SK-N-SH treated with all-trans-retinoic acid at 6 μM for 48 hours (cell line): Measurements from ENCODE around the gene PUM2.
"Not testable (repeated sequence)": the region's sequence is repeated elsewhere in the genome, so short reads cannot be mapped to it uniquely, and the experiment has no call there.

ENCODE experiments used
- BACH2 ChIP-seq: fragments of 250-450 bp; sonication (Bioruptor Pico); IDR thresholded peaks from 2 replicates; pipeline ENCODE4 v1.9.0; 2021; ENCODE audit warnings: mild to moderate bottlenecking, borderline replicate concordance
- ISL1 ChIP-seq: fragments of 250-450 bp; sonication (Bioruptor Pico); IDR thresholded peaks from 2 replicates; pipeline ENCODE4 v2.1.2; 2022; ENCODE audit warnings: mild to moderate bottlenecking, moderate library complexity
- PPARA ChIP-seq: fragments of 250-450 bp; sonication (Bioruptor Pico); IDR thresholded peaks from 2 replicates; pipeline ENCODE4 v1.5.0; 2020; ENCODE audit warnings: mild to moderate bottlenecking, borderline replicate concordance
- SNAI2 ChIP-seq: fragments of 250-450 bp; sonication (Bioruptor Pico); IDR thresholded peaks from 2 replicates; pipeline ENCODE4 v1.5.0; 2020; ENCODE audit warnings: mild to moderate bottlenecking, moderate library complexity
- TOX ChIP-seq: fragments of 250-450 bp; sonication (Bioruptor Pico); IDR thresholded peaks from 2 replicates; pipeline ENCODE4 v1.8.0; 2021; ENCODE audit warnings: mild to moderate bottlenecking, moderate library complexity, borderline replicate concordance
- ZC3H10 ChIP-seq: fragments of 250-450 bp; sonication (Bioruptor Pico); IDR thresholded peaks from 2 replicates; pipeline ENCODE4 v1.5.1; 2021; ENCODE audit warnings: mild to moderate bottlenecking, moderate library complexity
- ZFP3 ChIP-seq: fragments of 250-450 bp; sonication (Bioruptor Pico); IDR thresholded peaks from 2 replicates; pipeline ENCODE4 v1.5.0; 2020; ENCODE audit warnings: mild to moderate bottlenecking, moderate library complexity
- TF ChIP-seq, protein P1 (sequence below): fragments of 250-450 bp; sonication (Bioruptor Pico); IDR thresholded peaks from 2 replicates; pipeline ENCODE4 v1.5.1; 2020; ENCODE audit warnings: low read depth, mild to moderate bottlenecking, moderate library complexity
- TF ChIP-seq, protein P2 (sequence below): fragments of 250-450 bp; sonication (Bioruptor Pico); IDR thresholded peaks from 2 replicates; pipeline ENCODE4 v1.5.1; 2021; ENCODE audit warnings: mild to moderate bottlenecking, moderate library complexity
- TF ChIP-seq, protein P3 (sequence below): fragments of 250-450 bp; sonication (Bioruptor Pico); IDR thresholded peaks from 2 replicates; pipeline ENCODE4 v1.8.0; 2020; ENCODE audit warnings: mild to moderate bottlenecking, moderate library complexity, borderline replicate concordance

- TF ChIP-seq, protein P1, sequence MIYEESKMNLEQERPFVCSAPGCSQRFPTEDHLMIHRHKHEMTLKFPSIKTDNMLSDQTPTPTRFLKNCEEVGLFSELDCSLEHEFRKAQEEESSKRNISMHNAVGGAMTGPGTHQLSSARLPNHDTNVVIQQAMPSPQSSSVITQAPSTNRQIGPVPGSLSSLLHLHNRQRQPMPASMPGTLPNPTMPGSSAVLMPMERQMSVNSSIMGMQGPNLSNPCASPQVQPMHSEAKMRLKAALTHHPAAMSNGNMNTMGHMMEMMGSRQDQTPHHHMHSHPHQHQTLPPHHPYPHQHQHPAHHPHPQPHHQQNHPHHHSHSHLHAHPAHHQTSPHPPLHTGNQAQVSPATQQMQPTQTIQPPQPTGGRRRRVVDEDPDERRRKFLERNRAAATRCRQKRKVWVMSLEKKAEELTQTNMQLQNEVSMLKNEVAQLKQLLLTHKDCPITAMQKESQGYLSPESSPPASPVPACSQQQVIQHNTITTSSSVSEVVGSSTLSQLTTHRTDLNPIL (CRISPR knock-in tag): not testable (repeated sequence)
- TF ChIP-seq ZC3H10 (CRISPR knock-in tag); ISL1; ZFP3 (CRISPR knock-in tag); BACH2 (CRISPR knock-in tag); PPARA (CRISPR knock-in tag); TOX (CRISPR knock-in tag); SNAI2: not testable (repeated sequence)
- TF ChIP-seq, protein P2, sequence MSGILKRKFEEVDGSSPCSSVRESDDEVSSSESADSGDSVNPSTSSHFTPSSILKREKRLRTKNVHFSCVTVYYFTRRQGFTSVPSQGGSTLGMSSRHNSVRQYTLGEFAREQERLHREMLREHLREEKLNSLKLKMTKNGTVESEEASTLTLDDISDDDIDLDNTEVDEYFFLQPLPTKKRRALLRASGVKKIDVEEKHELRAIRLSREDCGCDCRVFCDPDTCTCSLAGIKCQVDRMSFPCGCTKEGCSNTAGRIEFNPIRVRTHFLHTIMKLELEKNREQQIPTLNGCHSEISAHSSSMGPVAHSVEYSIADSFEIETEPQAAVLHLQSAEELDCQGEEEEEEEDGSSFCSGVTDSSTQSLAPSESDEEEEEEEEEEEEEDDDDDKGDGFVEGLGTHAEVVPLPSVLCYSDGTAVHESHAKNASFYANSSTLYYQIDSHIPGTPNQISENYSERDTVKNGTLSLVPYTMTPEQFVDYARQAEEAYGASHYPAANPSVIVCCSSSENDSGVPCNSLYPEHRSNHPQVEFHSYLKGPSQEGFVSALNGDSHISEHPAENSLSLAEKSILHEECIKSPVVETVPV (CRISPR knock-in tag): not testable (repeated sequence)
- TF ChIP-seq, protein P3, sequence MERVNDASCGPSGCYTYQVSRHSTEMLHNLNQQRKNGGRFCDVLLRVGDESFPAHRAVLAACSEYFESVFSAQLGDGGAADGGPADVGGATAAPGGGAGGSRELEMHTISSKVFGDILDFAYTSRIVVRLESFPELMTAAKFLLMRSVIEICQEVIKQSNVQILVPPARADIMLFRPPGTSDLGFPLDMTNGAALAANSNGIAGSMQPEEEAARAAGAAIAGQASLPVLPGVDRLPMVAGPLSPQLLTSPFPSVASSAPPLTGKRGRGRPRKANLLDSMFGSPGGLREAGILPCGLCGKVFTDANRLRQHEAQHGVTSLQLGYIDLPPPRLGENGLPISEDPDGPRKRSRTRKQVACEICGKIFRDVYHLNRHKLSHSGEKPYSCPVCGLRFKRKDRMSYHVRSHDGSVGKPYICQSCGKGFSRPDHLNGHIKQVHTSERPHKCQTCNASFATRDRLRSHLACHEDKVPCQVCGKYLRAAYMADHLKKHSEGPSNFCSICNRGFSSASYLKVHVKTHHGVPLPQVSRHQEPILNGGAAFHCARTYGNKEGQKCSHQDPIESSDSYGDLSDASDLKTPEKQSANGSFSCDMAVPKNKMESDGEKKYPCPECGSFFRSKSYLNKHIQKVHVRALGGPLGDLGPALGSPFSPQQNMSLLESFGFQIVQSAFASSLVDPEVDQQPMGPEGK (CRISPR knock-in tag): not testable (repeated sequence)
Measured at GRCh38 chr2:20268317-20268716, 82.3 kb downstream of the PUM2 start.
